T-helper 1 cell (primary cell): ENCODE data around the gene GRID2.

ENCODE experiments used
- DNase-seq, 5 donors: peaks; one replicate each; pipeline ENCODE4 v3.0.0-alpha.2; 2012 to 2020

GRID2 gene

DNA sequence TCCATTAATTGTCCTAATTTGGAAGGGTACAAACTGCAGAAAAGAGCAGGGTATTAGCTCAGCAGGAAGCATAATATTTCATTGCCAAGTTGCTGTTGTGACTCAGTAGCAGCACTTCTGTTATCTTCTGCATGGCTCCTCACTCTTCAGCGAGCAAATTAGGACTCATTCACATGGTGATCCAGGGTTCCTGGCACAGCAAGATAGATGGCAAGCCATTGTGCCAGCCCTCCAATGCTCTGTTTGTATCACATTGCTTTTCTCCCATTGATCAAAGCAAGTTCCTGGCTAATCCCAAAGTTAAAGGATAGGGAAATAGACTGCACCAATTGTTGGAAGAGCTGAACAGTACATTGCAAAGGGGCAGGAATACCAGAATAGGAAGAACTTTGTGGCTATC lies 1142.3 kb downstream of the GRID2 start:
- no peak for DNase-seq

DNA sequence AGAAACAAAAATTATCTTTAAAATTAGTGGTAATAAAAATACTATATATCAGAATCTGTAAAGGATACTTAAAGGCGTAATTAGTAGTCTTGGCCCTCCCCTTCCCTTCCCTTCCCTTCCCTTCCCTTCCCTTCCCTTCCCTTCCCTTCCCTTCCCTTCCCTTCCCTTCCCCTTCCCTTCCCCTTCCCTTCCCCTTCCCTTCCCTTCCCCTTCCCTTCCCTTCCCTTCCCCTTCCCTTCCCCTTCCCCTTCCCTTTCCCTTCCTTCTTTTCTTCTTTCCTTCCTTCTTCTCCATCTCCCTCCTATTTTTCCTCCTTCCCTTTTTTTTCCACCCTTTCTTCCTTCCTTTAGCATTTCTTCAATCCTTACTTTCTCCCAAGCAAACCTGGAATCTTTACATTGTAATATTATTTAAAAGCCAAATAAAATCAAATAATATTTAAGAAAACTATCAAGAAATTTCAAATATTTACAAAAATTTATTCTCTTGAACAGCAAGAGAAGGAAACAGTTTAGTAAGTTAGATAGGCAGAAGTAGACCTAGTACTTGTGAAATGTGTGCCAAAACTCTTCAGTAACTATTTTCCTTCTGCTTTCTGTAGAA lies 1145.0 kb downstream of the GRID2 start:
- DNase-seq = no peak

DNA sequence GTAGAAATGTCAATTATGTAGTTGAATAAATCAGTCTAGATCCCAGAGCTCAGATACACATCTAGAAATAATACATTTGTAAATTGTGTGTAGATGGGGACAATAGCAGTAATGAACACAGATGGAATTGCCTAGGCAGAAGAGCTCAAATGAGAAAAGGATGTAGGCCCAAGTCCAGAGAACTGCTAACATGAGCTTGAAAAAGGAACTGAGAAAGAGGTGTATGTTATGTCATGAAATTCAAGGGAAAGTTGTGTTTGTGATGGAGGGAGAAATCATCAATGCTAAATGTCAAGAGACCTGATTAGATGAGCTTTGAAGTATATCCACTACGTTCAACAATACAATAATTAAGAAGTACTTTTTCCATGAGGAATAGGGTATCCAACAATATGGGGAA lies 1148.2 kb downstream of the GRID2 start:
- no peak for DNase-seq

DNA sequence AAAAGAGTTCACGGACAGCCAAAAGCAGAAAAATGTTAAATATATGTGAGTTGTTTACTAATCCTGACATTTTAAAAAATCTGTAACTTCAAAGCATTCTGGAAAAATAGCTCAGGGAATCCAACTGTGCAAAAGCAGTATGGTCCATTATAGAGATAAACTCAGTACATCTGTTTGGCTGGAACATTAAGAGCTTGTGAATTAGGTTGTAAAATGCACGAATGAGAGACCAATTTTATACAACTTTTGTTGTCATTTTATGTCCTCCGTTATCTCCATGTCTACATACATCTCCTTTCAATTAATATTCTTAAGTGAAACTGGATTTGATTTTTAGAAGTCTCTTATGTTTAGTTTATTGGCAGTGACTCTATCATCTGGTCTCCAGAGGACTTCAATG lies 1157.8 kb downstream of the GRID2 start:
- no peak for DNase-seq

DNA sequence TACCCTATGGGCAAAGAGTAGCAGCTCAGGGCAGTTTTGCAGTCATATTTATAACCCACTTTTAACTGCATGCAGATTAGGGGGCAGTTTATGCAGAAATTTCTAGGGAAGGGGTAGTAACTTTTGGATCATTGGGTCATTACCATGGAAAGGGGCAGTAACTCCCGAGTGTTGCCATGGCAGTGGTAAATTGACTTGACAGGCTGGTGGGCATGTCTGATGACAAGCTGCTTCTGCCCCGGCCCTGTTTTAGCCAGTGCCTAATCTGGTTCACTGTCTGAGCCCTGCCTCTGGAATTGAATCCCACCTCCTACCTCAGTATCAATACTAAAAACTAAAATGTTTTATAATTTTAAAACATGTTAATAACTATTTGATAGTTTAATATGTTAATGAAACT lies 1162.7 kb downstream of the GRID2 start:
- DNase-seq = no peak

DNA sequence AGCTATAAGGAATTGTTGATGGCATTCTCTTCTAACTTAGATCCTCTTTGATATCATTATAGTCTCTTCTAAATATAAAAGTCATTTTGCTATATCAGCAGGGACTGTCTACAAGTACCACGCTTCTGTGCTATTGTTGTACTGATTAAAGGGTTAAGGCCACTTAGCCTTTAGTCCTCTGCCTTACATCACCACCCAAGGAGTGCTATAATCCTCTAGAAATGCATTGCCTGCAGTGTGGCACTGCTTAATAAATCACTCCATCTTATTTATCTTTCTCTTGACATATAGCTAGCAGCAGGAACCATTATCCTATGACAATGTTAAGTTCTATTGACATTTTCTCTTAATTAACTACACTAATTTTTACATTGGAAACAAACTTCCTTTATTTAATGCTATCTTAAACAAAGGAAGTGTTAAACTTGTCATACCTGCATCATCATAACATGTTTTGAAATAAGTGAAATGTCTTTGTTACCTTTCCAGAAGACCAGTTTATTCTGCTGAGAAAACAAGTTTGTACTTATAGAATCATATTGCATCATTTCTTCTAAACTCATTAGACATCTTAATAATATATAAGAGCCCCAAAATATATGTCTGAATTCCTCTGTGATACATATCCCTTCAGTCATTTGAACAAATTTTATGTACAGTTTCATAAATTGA lies 1163.9 kb downstream of the GRID2 start:
- no peak for DNase-seq

DNA sequence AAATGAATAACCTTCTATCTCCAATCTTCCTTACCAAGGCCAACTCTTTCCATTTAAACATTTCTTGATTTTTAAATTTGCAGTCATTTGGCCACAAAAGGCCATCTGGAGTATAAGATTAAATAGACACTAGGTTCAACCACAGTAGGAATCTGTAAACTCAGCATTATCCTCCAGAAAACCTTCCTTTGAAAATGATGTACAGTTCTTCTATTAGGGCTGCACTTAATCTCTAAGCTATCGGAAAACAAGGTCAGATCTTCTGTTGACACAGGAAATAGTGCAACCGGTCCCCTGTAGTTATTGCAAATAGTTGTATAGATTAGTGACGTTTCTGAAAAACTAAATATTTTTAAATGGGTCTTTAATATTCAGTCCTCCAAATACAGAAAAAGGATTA lies 1165.8 kb downstream of the GRID2 start:
- no peak for DNase-seq

DNA sequence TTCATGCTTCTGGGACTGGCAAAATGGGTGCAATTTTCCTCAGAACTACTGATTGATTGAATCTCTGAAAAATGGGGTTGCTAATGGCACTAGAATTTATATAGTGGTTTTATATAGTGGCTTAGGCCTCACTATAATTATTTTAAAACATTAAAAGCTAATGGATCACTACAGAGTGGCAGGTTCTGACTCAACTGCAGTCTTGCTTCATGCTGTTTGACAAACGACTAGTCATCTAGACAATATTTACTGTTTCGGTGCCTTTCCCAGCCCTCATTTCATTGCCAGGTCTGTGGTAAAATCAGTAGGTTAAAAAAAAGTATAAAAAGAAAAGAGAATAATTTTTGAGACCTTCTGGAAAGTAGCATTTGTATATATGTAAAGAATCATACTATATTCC lies 1172.0 kb downstream of the GRID2 start:
- no peak for DNase-seq

DNA sequence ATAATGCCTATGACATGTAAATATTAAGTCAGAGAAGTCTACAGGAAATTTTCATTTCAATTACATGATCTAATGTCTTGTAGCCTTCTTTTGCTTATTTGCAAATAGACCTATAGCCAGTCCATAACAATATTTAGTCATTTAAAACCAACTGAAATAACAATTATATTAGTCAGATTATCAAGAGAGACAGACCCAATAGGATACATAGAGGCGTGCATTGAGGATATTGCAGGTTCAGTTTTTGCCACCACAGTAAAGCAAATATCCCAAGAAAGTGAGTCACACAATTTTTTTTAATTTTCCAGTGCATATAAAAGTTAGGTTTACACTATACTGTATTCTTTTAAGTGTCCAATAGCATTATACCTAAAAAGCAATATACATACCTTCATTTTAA lies 1175.0 kb downstream of the GRID2 start:
- DNase-seq = no peak

DNA sequence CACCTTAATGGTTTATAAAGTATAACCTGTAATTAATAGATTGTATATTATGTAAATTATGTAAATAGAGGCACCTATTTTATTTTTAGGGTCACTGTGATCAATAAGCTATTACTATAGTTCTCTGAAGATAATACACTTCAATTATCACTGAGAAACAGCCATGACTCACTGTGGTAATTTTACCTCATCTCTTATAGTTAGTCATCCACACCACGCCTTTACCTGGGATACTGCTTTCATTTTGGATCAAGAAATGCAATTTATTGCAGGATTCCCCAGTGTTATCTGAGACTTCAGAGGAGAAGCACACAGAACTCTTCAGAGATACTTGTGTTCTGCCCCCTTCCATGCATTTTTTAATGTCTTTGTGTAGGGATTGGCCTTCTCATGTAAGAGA lies 1176.7 kb downstream of the GRID2 start:
- DNase-seq = no peak

DNA sequence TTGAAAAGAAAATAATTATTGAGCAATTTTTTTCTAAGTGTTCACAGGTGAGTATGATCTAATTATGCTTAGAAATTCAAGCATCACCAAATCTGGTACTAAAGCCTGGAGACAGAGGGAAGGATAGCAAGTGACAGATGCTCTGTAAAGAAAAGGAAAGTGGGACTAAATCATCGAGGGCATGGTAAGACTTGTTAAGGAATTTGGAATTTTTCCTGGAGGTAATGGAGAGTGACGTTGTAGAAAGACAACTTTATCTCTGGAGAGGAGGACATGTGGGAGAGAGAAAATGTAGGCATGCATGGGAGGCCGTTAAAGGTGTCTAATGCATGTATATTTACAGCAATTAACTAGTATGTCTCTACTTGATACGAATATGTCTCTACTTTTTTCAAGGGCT lies 1191.6 kb downstream of the GRID2 start:
- no peak for DNase-seq

DNA sequence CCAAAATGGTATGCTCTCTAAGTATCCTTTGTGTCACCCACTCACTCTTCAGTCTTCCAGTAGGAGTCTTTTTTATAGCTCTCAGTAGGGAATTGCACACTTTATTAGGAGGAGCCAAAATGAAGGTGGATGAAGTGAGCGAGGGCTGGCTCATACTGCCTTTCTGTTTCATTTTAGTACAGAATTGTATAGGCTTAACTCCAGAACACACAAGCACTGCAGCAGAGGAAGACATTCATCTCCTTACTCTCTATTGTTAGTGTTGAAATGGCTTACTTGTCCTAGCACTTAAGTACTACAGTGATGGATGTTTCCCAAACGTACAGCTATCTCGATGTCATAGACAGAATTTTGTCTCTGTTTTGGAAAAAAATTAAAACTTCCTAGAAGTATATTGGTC lies 1197.5 kb downstream of the GRID2 start:
- no peak for DNase-seq

DNA sequence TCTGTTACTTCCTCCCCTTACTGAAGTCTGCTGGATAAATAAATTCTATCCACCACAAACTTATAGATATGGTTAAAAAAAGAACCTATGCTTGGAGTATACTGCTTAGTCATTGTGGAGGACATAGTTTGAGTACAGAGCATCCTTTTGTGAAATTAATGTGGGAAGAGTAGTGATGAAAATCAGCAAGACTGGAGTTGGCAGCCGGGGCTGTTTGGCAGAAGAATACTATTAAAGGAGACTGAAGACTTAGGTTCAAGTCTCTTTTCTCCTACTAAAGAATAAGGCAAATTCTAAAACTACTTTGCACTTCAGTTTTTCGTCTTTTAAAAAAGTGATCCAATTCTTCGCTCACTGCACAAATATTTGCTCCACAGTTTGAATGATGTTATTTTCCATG lies 1198.2 kb downstream of the GRID2 start:
- DNase-seq = no peak

DNA sequence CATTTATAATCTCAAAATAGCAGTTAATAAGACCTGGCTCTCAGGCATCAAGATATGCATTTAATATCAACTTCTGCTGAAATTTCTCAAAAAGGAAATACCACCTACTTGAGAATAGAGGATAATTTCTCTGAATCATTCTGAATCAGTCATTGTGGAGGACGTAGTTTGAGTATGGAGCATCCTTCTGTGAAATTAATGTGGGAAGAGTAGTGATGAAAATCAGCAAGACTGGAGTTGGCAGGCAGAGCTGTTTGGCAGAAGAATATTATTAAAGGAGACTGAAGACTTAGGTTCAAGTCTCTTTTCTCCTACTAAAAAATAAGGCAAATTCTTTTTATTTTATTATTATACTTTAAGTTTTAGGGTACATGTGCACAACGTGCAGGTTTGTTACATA lies 1199.2 kb downstream of the GRID2 start:
- DNase-seq = no peak

DNA sequence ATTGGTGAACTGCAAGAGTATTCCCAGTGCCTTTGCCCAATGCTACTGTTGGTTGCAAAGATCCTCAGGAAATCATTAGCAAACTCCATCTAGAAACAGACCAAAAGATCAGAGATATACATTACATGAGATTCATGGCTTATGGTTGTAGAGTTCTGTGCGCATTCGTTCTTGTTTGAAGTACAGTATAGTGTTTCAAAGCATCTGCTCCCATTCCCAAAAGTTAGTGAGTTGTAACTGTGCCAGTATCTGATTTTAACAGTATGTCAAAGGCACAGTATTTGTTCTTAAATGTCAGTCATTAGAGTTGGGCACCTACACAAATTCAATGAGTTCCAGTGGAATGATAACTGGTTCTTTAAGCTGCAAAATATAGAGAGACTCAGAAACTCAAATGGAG lies 1210.1 kb downstream of the GRID2 start:
- DNase-seq = no peak

DNA sequence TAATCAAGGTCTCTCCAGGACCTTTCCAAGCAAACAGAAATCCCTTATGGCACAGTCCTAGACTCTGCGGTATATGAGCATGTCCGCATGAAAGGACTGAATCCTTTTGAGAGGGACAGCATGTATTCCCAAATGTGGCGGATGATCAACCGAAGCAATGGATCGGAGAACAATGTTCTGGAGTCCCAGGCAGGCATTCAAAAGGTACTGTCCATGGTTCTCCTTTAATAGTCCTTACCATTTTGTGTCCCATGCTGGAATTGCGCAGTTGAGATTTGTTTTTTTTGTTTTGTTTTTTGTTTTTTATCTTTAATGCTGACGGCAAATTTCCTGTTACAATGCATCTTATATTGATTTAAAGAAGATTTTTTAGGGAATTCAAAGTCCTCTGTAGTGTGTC lies 1211.4 kb downstream of the GRID2 start:
- DNase-seq = no peak

DNA sequence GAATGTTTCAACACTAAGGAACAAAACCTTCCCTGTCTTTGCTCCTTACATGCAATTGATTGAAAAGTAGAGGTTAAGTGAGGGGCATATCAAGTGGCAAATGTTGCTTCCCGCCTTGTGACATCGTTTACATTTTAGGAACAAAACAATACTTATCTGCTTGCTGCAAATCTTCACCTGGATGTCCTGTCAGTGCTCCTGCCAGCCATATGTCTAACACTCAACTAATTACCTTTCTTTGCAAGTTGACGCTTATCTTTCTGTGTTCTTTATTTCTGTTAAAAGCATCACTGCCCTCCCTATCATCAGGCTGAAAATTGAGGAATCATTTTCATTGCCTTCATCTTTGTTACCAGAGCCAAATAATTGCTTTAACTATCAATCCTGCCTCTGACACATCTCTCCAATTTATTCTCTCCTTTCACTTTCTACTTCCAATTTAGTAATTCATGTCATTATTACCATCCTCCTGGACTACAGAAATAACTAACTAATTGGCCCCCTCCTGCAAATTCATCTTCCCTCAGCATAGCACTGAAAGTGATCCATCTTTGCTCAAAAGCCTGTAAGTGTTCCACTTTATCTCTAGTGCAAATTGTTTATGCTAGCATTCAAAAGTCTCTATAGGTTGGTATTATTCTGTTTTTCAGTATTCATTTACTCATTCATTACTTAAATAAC lies 1226.1 kb downstream of the GRID2 start:
- no peak for DNase-seq

DNA sequence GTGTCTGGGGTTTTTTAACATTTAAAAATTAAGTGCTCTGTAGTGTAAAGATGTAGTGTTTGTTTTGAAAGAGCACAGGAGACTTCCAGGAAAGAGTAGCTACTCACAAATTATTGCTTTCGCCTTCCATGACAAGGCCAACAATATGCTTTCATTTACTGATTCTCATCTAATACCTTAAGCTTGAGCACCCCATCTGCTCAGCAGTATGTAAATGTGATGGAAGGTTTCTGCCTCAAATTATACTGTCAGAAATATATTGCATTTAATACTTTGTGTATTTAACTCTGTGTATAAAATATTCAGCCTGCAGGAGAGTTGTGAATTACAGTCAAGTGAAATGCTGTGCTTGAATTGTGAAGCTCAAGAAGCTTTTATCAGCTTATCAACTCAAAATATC lies 1228.5 kb downstream of the GRID2 start:
- no peak for DNase-seq

DNA sequence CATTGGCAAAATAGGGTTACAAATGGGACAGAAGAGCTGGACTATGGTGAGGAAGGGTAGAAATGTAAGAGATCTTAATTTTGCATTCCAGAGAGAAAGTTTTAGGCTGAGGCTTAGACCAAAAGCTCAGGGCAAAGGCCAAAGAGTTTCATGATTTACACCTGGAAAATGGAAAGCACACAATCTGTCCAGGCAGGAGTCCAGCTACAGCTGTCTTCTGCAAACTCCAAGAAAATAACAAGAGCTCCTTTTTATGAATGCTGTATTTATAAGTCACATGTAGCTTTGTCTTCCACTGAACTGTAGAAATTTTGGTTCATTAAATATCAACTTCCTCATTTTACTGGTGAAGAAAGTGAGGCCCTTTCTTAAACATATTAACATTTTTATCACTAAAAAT lies 1236.8 kb downstream of the GRID2 start:
- DNase-seq = no peak

DNA sequence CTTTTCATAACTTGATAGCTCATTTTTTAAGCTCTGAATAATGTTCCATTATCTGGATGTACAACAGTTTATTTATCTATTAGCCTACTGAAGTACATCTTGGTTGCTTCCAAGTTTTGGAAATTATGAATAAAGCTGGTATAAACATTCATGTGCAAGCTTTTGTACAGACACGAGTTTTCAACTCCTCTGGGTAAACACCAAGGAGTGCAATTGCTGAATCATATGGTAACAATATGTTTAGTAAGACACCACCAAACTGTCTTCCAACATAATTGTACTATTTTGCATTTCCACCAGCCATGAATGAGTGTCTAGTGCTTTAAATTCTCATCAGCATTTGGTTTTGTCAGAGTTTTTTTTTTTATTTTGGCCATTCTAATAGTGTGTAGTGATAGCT lies 1258.1 kb downstream of the GRID2 start:
- no peak for DNase-seq

DNA sequence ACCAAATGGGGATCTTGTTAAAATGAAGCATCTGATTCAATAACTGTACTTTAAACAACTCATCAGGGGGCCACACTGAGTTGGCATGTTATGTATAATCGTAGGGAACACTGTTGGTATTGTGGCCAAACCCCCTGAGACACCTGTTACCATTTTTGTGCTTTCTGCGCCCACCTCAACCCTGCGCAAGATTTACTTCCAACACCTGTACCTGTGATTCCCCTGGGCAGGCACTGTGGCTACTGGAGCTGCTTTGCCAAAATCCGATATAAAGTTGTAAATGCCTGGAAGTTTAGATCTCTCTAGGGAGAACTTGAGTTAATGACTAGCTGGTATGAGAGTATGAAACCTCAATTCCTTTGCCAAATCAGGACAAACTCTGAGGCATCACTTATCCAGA lies 1265.0 kb downstream of the GRID2 start:
- DNase-seq = no peak

DNA sequence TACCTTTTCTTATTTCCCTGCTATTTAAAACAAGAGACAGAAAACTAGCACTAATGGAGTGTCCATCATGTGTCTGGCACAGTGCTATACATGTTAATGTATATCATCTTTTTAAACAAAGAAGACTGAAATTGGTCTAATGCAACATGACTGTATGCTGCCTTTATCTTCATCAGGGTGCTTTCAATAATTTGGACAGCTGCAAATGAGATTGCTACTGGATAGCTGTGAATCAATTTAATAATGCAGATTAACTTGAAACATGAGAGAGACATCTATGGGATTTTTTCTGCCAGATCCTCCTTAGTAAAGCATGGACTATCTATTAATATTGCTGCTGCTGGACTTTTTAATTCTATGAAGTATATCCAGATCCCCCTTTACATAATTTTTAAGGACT lies 1269.5 kb downstream of the GRID2 start:
- DNase-seq = no peak

DNA sequence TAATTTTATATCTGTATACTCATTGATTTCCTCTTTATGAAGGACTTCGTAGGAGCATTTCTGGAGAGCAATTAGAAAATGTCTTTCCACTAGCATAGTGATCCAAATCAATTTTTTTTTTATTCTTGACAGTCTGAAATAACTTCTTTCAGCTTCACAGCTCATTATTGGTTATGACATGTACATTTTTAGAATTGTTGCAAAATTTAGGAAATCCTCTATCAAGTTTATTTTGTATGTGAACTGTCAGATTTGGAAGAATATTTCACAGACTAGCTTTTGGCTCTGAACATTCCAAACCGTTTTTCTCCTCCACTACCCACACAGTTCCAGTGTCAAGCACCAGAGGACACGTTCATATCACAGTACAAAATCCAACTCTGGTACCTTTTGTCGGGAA lies 1275.2 kb downstream of the GRID2 start:
- no peak for DNase-seq

DNA sequence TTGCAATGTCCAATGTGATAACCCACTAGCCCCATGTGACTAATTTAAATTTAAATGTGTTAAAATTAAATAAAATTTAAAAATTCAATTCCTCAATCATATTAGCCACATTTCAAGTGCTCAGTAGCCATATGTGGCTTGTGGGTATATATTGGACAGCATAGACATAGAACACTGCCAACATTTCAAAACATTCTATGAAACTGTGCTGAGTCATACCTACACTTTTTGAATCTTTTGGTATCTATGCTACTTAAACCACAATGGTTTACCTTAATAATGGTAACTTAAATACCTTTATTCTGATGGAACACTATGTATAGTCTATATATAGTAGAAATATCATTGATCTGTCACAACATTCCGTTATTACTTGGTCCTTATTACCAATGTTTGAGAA lies 1301.4 kb downstream of the GRID2 start:
- DNase-seq = no peak

DNA sequence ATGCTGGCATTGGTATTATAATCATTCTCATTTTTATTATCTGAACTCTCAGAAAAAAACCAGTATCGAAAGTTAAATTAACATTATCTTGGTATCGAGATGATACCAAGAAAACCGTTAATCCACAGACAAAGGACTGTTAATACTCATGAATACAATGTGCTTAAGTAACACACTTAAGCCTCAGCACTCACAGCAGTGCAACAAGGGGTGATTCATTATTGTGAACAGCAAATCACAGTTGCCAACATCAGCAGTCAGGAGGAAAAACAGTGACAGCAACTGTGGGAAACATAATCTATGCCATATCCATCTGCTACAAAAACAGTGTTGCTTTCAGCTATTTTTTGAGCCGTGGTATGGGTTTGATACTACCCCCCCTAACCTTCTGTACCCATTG lies 1313.8 kb downstream of the GRID2 start:
- DNase-seq = no peak
